ENCODE measurements around the gene RAB3C. TPM values are rescaled to one million over a fixed set of nuclear protein-coding genes. Genes with fewer than 3 reads are reported as not detected.

RAB3C gene
- total RNA-seq, 1 donor from 2014 or later, result not detected

DNA sequence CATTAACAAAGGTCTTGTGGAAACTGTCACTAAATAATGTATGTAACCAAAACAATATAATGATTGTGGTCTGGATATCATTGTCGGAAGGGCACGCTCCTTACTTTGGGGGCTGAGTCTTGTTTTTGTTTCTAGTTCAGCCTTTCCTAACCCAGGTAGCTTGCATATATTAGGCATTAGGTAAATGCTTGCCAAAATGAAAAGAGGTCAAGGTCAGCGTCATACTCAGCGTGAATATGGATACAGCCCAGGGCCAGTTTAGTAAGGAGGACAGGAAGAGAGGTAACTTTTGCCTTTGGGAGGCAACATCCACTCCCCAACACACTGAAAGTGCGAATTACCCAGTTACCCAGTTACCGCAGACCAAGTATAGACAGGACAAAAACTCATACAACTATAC is 171.4 kb downstream of the RAB3C start:
- H3K4me3 ChIP-seq (ENCODE audit: low read depth, low read length), result no peak overlapping the region
- TF ChIP-seq, protein P1, sequence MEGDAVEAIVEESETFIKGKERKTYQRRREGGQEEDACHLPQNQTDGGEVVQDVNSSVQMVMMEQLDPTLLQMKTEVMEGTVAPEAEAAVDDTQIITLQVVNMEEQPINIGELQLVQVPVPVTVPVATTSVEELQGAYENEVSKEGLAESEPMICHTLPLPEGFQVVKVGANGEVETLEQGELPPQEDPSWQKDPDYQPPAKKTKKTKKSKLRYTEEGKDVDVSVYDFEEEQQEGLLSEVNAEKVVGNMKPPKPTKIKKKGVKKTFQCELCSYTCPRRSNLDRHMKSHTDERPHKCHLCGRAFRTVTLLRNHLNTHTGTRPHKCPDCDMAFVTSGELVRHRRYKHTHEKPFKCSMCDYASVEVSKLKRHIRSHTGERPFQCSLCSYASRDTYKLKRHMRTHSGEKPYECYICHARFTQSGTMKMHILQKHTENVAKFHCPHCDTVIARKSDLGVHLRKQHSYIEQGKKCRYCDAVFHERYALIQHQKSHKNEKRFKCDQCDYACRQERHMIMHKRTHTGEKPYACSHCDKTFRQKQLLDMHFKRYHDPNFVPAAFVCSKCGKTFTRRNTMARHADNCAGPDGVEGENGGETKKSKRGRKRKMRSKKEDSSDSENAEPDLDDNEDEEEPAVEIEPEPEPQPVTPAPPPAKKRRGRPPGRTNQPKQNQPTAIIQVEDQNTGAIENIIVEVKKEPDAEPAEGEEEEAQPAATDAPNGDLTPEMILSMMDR (conservative IDR thresholded peaks at IDR 0.05; ENCODE audit: low read depth, low read length), result no peak
- no peak for DNase-seq (ENCODE audit: low read depth)

DNA sequence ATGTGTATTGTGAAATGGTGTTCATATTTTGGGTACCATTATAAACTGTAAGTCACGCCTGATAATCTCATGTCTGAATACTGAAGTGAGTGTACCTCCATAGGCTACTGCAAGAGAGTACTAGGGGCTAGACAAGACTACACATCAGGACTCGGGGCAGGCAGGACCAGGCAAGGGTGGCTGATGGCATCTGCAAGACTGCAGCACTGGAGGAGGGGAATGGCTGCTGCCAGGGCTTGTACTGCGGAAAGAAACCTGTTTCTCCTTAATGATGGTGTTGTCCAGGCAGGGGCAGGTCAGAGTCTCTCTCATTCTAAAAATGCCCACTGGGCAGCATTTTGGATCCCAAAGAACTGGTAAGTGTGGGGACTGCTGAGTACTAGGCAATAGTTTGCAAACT is 172.5 kb downstream of the RAB3C start:
- H3K4me3 ChIP-seq (ENCODE audit: low read depth, low read length), result no peak overlapping the region

DNA sequence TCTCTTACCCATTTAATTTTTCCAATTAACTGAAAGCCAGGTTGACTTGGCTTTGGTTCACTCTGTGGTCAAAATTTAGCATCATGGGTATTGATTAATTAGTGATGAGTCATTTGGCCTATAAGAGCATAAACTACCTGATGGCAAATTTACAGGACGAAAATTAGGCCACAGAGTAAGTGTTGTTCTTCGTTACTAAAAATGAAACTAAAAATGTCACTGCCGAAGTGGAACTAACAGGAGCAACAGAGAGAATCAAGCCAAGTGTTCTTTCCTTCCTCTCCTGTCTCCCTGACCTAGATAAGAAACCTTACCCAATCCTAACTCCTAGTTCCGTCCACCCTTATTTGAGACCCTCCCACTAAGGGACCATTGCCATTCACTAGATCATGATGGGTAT is 176.9 kb downstream of the RAB3C start:
- no peak for DNase-seq (ENCODE audit: low read depth)
- peak overlapping the region; percentile 27 for H3K4me3 ChIP-seq (ENCODE audit: low read depth, low read length)
- TF ChIP-seq, protein P1 (conservative IDR thresholded peaks at IDR 0.05; ENCODE audit: low read depth, low read length), result no peak

More for the DNA sequence above, 172.5 kb downstream of the RAB3C start:
- no peak for DNase-seq (ENCODE audit: low read depth)
- TF ChIP-seq, protein P1 (conservative IDR thresholded peaks at IDR 0.05; ENCODE audit: low read depth, low read length), result no peak

DNA sequence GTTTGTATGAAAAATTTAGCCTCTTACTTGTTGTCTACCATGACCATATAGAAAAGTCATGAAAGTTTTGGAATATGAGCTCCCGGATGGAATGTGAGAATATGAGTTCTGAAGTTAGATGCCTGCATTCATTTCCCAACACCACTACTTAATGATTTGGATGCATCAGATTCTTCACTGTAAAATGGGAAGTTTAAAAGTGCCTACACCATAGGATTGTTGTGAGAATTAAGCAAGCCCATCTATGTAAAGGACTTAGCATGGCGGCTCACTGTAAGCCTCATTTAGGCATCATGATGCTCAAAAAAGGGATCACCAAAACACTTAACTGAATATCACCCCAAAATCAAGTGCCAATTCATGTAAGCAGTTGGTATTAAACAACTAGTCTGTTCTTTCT is 177.3 kb downstream of the RAB3C start:
- DNase-seq (ENCODE audit: low read depth), result no peak

DNA sequence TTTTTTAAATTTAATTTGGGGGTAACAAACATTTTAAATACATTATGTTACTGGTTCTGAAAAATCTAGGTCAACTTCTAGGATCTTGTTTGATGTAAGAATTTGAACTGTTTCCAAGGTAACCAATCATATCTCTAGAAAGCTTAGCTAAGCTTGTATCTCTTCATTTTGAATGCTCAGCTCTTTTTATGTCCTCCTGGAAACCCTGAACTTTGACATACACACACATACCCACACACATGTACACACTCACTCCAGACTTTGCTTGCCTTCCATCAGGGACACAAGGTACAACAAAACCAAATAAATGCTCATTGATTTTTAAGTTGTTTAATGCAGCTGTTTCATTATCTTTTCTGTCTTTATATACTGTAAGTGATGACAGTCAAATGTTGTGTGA is 178.5 kb downstream of the RAB3C start:
- DNase-seq (ENCODE audit: low read depth), result no peak
- no peak overlapping the region for H3K4me3 ChIP-seq (ENCODE audit: low read depth, low read length)
- TF ChIP-seq, protein P1 (conservative IDR thresholded peaks at IDR 0.05; ENCODE audit: low read depth, low read length), result no peak

More for the DNA sequence above, 177.3 kb downstream of the RAB3C start:
- peak overlapping the region; percentile 27 for H3K4me3 ChIP-seq (ENCODE audit: low read depth, low read length)
- TF ChIP-seq, protein P1 (conservative IDR thresholded peaks at IDR 0.05; ENCODE audit: low read depth, low read length), result no peak

DNA sequence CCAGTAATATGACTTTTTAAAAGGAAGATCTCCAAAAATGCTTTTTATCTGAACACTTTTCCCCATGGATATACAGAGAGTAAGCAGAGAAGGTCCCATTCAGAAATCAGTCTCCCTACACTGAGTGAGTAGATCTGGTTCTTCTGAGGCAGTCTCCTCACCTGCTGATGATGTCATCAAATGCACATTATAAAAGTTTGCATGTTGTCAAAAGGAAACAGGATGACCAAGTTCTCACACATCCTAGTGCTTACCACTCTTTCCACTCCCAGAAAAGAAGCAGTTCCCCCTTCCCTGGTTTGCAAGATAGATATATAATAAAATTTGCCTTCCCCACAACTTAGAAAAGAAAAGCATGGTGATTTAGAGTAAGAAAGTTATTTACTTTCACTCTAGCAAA is 180.5 kb downstream of the RAB3C start:
- TF ChIP-seq, protein P1 (conservative IDR thresholded peaks at IDR 0.05; ENCODE audit: low read depth, low read length), result no peak
- H3K4me3 ChIP-seq (ENCODE audit: low read depth, low read length), result no peak overlapping the region
- no peak for DNase-seq (ENCODE audit: low read depth)

DNA sequence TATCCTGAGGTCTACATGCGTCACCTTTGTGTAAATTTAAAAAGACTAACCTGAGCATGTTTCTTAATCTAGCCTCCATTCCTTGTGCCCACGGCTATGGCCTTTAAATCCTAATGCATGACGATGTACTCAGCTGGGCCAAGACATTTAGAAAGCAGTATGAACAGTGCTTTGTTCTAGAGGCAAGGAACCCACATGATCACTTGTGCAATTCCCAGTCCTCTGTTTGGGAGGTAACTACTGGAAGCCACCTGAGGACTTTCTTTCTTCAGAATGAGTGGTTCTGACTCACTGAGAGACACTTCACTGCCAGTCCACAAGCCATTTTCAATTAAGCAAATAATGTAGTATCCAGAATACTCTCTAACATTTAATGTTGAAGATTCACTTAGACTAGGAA is 181.3 kb downstream of the RAB3C start:
- TF ChIP-seq, protein P1 (conservative IDR thresholded peaks at IDR 0.05; ENCODE audit: low read depth, low read length), result no peak
- DNase-seq (ENCODE audit: low read depth), result peak; percentile 56
- H3K4me3 ChIP-seq (ENCODE audit: low read depth, low read length), result no peak overlapping the region
